Activated effector memory CD4-positive, alpha-beta T cell treated with Interleukin-2 at 50 U/mL for 16 hours (primary cell): ENCODE results near the gene PTPN2.
"Not testable (repeated sequence)": the region's sequence is repeated elsewhere in the genome, so short reads cannot be mapped to it uniquely, and the experiment has no call there.

ENCODE experiments used
- DNase-seq: peaks from one replicate; pipeline ENCODE4 v3.0.0-alpha.2; 2020

Gene PTPN2

GRCh38 chr18:12890964-12891363, 6.9 kb upstream of the PTPN2 start:
- DNase-seq, result no peak

DNA sequence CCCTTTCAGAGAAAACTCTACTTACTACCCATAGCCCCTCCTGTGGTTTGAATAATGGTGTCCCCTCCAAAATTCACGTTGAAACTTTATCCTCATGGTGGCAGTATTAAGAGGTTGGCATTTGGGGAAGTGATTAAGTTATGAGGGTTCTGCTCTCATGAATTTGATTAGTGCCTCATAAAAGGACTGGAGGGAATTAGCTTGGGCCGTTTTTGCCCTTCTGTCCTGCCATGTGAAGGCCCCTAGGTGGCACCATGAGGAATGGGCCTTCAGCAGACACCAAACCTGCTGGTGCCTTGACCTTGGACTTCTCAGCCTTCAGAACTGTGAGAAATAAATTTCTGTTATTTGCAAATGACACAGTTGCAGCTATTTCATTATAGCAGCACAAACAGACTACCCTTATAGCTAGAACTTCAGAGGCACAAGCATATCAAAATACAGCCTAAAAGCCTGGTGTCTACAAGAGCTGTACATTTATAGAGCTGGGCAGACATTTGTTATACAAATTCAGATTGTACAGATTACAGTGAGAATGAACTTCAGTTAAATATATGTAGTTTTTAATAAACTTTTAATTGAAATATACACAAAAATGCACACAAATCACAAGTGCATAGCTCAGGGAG, 2.6 kb upstream of the PTPN2 start:
- DNase-seq, result no peak

DNA sequence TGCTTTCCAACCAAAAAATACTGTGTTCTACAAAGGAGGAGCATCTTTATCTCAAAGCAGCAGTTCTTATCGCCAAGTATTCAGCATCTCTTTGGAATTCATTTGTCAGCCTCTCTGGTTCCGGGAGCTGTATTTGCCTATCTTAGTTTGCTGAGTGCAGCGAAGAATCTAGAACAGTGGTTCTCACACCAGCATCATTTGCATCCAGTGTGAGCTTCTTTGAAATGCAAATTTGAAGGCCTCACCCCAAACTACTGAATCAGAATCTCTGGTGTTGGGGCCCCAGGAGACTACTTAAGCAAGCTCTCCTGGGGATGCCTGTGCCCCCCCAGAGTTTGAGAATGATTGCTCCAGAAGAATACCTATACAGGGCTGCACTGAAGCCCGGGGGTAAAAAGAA, 1.5 kb upstream of the PTPN2 start:
- DNase-seq, result no peak

- no peak for DNase-seq
Measured at GRCh38 chr18:12884406-12885323, 628 bp upstream of the PTPN2 start.

- DNase-seq, result no peak
Measured at GRCh38 chr18:12883372-12883683, 709 bp downstream of the PTPN2 start.

DNA sequence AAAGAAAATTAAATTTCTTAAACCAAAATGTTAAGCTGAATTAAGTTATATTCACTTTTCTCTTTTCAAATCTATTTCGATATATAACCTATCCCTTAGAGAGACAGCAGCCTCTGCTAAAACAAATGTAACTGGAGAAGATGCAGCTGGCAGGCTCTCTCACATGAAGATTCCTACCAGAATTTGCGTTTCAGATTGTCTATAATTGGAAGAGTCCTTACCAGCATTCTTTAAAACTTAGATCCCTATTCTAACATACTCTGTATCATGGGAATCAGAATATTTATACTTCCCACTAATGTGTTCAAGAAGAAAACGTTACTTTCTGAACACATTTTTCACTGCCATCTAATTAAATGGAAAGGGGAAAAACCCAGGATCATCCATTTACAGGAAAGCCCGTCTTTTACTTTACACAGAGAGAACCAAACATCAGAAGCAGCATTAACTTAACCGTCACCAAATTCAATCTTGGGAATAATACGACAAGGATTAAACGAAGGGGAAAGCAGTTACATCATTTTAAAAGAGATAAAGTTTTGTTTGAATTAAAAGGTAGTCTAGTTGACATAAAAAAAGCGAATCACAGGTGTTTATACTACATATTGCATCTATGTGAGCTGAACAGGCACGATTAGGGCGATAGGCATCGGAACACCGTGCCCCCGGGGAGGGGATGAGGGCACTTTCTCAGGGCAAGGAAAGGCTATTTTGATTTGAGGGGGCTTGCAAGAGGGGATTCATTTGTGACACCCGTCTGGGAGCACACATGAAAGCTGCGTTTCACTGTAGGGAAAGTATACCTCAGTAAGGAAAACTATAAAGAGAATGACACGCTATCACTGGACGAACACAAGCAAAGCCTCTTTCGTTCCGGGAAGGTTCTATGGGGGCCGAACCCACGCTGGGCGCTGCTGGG, 1.3 kb downstream of the PTPN2 start:
- DNase-seq, result no peak

- DNase-seq, result no peak
Measured at GRCh38 chr18:12880541-12880910, 3.5 kb downstream of the PTPN2 start.

DNA sequence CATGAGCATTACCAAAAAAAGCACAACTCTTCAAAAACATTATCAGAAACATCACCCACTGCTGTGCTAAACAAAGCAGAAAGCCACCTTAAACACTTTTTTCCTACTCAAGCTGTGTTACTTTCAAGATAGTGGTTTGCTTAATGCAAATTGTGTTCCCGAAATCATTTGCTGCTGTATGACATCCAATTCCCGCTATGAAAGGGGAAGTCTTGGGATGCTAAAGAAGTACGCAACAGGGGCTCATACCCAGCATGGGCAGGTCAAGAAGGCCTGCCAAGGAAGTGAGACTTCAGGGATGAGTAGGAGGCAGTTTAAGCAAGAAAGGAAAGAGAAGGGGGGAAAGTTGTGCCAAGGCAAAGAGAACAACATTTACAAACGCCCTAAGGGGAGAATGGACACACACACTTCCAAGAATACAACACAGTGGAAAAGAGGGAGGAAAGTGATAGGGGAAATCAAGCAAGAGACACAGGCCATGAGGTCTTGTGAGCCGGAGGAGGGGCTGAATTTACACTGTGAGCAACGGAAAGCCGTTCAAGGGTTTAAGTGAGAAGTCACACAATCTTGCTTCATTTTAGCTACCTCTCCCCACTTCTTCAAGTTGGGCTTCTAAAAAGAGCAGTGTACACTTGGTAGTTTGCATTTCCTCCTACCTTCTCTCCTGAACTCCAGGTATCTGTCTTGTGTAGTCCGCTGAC, 4.0 kb downstream of the PTPN2 start:
- DNase-seq, result no peak

DNA sequence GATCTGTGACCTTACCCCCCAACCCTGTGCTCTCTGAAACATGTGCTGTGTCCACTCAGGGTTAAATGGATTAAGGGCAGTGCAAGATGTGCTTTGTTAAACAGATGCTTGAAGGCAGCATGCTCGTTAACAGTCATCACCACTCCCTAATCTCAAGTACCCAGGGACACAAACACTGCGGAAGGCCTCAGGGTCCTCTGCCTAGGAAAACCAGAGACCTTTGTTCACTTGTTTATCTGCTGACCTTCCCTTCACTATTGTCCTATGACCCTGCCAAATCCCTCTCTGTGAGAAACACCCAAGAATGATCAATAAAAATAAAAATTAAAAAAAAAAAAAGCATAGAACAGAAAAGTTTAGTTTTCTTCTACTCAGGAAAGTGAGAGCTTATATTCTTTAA, 9.0 kb downstream of the PTPN2 start:
- not testable (repeated sequence) for DNase-seq

GRCh38 chr18:12873961-12874567, 10.0 kb downstream of the PTPN2 start:
- DNase-seq, result not testable (repeated sequence)

- DNase-seq, result no peak
Measured at GRCh38 chr18:12872408-12872807, 11.6 kb downstream of the PTPN2 start.

DNA sequence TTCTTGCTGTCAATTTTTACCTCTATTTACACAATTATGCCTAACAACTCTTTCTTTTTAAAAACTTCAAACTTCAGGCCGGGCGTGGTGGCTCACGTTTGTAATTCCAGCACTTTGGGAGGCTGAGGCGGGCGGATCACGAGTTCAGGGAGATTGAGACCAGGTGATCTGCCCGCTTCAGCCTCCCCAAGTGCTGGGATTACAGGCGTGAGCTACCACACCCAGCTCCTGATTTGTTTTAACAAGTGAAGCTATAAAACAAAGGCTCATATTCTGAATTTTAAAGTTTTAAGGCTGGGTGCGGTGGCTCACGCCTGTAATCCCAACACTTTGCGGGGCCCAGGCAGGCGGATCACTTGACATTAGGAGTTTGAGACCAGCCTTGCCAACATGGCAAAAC, 15.5 kb downstream of the PTPN2 start:
- no peak for DNase-seq

- no peak for DNase-seq
Measured at GRCh38 chr18:12867441-12868123, 16.5 kb downstream of the PTPN2 start.

- no peak for DNase-seq
Measured at GRCh38 chr18:12863687-12864216, 20.3 kb downstream of the PTPN2 start.

DNA sequence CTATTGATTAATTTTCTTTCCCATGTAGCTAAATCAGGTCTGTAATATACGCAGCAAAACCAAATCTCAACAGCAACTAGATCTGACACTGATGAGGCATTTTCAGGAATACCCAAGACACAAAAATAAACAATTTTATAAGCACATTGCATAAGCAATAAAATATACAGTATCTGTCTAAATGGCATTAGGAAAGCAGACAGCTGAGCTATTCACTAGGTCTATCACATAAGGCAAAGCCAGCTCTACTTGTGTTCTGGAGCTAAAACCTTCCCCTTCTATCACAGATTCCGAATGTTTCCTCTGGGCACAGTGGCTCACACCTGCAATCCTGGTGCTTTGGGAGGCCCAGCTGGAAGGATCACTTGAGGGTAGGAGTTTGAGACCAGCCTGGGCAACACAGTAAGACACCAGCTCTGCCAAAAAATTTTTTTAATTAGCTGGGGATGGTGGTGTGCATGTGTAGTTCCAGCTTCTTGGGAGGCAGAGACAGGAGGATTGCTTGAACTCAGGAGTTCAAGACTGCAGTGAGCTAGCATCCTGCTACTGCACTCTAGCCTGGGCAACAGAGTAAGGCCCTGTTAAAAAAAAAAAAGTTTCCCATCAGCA, 21.1 kb downstream of the PTPN2 start:
- no peak for DNase-seq

DNA sequence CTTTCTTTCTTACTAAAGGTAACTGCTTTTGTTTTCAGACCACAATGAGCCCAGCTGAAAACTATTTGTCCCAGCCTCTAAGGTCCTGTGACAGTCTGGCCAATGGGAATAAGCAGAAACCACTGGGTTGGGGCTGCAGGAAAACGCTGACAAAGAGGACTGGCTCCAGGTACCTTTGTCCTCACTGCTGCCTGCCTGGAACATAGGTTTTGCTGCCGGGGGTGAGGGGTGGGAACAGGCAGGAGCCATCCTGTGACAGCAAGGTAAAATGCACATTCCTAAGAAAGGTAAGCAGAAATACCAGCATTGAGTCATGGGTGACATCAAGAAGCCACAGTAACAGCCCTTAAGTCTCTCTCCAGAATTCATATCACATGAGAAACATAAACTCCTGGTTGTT, 21.6 kb downstream of the PTPN2 start:
- no peak for DNase-seq

DNA sequence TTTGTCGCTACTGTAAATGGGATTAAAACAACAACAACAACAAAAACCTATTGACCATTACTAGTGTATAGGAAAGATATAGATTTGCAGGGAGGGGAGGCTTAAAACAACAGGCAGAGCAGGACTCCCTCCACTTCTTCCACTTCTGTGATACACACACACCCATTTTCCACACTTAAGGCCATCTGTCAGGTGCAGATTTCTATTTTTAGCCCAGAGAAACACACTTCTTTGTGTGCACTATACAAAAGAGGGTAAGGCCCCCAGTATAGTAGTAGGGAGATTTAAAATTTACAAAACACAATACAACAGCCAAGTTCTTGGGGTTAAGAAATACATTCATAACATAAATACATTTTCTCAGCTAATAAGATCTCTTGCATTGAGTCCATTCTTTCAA, 22.4 kb downstream of the PTPN2 start:
- no peak for DNase-seq

GRCh38 chr18:12860530-12860929, 23.5 kb downstream of the PTPN2 start:
- DNase-seq, result no peak

- no peak for DNase-seq
Measured at GRCh38 chr18:12858991-12859390, 25.0 kb downstream of the PTPN2 start.

DNA sequence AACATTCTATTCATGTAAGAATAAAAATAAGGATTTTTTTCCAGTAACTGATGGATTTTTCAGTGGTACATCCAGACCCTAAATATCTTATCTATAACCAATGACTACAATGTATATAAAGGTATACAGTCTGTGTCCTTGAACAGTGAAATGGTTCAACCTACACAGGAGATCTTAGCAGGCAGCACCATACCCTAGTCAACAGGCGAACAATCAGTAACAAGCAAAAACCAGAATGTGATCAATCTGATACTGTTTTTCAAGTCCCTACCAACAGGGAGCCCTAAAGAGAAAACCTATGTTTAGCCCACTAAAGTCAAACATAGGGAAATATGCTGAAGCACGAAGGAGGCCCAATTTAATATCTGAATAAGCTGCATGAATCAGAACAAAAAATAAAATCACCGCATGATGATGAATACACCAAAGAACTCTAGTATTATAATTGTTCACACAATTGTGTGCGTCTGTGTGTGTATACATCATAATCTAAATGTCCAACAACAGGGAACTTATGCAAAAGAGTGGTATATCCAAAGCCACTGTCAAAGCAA, 26.0 kb downstream of the PTPN2 start:
- DNase-seq, result no peak
